ENCODE results near the gene CEP126.

DNA sequence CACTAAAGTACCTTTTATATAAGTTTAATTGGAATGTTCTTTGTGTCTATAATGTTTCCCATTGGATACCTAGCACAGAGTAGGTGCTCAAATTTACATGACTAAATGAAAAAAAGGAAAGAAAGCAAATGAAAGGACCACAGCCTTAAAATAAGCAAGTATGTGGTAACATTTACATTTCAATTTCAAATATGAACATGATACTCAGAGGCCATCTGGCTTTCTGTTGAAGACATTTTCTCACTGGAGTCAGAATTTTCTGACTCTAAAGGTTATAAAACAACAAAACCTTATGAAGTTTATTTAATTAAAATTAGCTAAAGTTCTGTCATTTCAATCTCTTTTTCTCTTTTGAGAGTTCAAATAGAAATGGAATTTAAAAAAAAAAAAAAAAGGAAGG is 2.4 kb downstream of the CEP126 start:
- TF ChIP-seq, protein P1, sequence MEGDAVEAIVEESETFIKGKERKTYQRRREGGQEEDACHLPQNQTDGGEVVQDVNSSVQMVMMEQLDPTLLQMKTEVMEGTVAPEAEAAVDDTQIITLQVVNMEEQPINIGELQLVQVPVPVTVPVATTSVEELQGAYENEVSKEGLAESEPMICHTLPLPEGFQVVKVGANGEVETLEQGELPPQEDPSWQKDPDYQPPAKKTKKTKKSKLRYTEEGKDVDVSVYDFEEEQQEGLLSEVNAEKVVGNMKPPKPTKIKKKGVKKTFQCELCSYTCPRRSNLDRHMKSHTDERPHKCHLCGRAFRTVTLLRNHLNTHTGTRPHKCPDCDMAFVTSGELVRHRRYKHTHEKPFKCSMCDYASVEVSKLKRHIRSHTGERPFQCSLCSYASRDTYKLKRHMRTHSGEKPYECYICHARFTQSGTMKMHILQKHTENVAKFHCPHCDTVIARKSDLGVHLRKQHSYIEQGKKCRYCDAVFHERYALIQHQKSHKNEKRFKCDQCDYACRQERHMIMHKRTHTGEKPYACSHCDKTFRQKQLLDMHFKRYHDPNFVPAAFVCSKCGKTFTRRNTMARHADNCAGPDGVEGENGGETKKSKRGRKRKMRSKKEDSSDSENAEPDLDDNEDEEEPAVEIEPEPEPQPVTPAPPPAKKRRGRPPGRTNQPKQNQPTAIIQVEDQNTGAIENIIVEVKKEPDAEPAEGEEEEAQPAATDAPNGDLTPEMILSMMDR (conservative IDR thresholded peaks at IDR 0.05) = no peak
- no peak for TF ChIP-seq ZFX (IDR thresholded peaks at IDR 0.05)
